Osteocyte (in vitro differentiated cells): ENCODE measurements around the gene CWC15. TPM values are rescaled to one million over a fixed set of nuclear protein-coding genes. Genes with fewer than 3 reads are reported as not detected.

ENCODE experiments used
- DNase-seq: peaks from one replicate; pipeline ENCODE4 v3.0.0; 2021; ENCODE audit warnings: mixed read lengths; ENCODE audit not compliant: unreplicated experiment; ENCODE audit errors: extremely low spot score
- H3K27ac Mint-ChIP-seq: one replicate; pipeline ENCODE4 v1.8.0; 2021; ENCODE audit warnings: mild to moderate bottlenecking, mixed read lengths; ENCODE audit not compliant: unreplicated experiment
- H3K27me3 Mint-ChIP-seq: one replicate; pipeline ENCODE4 v1.8.0; 2021; ENCODE audit warnings: mixed read lengths; ENCODE audit not compliant: unreplicated experiment
- H3K36me3 Mint-ChIP-seq: one replicate; pipeline ENCODE4 v1.8.0; 2021; ENCODE audit warnings: mixed read lengths; ENCODE audit not compliant: unreplicated experiment
- H3K4me1 Mint-ChIP-seq: one replicate; pipeline ENCODE4 v1.8.0; 2021; ENCODE audit warnings: mixed read lengths; ENCODE audit not compliant: unreplicated experiment
- H3K4me3 Mint-ChIP-seq: one replicate; pipeline ENCODE4 v1.8.0; 2021; ENCODE audit warnings: mild to moderate bottlenecking, moderate library complexity, mixed read lengths; ENCODE audit not compliant: unreplicated experiment
- H3K9me3 Mint-ChIP-seq: one replicate; pipeline ENCODE4 v1.8.0; 2021; ENCODE audit warnings: mixed read lengths; ENCODE audit not compliant: unreplicated experiment
- total RNA-seq: library from RNA; stranded (reverse); gene quantifications from 2 replicates; pipeline ENCODE4 v1.2.1, GENCODE V29; 2021
- TF ChIP-seq, protein P1 (sequence below): fragments of 200-600 bp; sonication (generic); IDR thresholded peaks from 2 replicates; pipeline ENCODE4 v1.5.0; 2021; ENCODE audit warnings: antibody characterized with exemption, mild to moderate bottlenecking, moderate library complexity

CWC15 gene
- total RNA-seq, 1 donor from 2014 or later, result 58.9 TPM

DNA sequence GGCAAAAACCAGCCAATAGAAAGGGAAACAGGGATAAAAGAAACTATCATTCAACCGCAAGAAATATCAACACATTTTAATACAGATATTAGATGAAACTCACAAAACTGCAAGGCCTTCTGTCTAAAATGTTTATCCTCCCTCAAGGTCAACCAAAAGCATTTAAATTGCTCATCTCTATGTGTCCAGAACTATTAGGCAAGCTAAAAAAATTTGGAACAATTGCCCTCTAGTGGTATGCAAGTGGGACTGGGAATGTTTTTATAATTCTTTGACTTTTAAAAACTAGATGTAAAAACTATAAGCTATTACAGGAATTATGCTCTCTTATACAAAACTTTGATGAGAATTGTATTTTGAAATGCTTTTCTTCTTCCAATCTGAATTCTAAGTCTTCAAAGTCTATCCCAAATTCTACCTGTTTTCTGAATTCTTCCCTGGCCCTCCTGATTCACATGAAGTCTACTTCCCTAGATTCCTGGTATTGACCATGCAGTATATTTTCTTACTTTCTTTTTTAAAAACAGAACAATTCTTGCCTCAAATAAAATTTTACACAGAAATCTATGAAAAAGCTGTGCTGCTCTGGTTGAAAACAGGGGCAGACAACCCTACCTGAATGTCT, 4.9 kb downstream of the CWC15 start:
- peak overlapping the region; percentile 48 for H3K27ac Mint-ChIP-seq
- no peak overlapping the region for H3K4me3 Mint-ChIP-seq
- TF ChIP-seq, protein P1, sequence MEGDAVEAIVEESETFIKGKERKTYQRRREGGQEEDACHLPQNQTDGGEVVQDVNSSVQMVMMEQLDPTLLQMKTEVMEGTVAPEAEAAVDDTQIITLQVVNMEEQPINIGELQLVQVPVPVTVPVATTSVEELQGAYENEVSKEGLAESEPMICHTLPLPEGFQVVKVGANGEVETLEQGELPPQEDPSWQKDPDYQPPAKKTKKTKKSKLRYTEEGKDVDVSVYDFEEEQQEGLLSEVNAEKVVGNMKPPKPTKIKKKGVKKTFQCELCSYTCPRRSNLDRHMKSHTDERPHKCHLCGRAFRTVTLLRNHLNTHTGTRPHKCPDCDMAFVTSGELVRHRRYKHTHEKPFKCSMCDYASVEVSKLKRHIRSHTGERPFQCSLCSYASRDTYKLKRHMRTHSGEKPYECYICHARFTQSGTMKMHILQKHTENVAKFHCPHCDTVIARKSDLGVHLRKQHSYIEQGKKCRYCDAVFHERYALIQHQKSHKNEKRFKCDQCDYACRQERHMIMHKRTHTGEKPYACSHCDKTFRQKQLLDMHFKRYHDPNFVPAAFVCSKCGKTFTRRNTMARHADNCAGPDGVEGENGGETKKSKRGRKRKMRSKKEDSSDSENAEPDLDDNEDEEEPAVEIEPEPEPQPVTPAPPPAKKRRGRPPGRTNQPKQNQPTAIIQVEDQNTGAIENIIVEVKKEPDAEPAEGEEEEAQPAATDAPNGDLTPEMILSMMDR, result peak; percentile 74
- DNase-seq, result no peak
- peaks cover 25% of the 10 kb centered on the region for H3K4me1 Mint-ChIP-seq
- peaks cover 53% of the 10 kb centered on the region for H3K36me3 Mint-ChIP-seq
- no peaks in the 10 kb centered on the region for H3K27me3 Mint-ChIP-seq
- H3K9me3 Mint-ChIP-seq, result no peaks in the 10 kb centered on the region

DNA sequence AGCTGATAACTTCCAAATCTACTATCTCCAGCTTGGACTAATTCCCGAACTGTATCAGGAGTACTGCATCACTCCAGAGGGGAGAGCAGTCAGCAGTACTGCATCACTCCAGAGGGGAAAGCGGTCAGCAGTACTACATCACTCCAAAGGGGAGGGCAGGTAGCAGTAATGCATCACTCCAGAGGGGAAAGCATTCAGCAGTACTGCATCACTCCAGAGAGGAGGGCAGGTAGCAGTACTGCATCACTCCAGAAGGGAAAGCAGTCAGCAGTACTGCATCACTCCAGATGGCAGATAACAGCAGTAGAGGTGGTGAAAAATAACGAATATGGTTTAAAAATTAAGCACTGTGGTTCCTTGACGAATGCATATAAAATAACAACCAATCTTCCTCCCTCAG, 8.4 kb downstream of the CWC15 start:
- no peak overlapping the region for H3K4me3 Mint-ChIP-seq
- no peak overlapping the region for H3K27ac Mint-ChIP-seq
- H3K9me3 Mint-ChIP-seq, result no peaks in the 10 kb centered on the region
- DNase-seq, result no peak
- TF ChIP-seq, protein P1, result no peak
- peaks cover 10% of the 10 kb centered on the region for H3K4me1 Mint-ChIP-seq
- no peaks in the 10 kb centered on the region for H3K27me3 Mint-ChIP-seq
- peaks cover 53% of the 10 kb centered on the region for H3K36me3 Mint-ChIP-seq

DNA sequence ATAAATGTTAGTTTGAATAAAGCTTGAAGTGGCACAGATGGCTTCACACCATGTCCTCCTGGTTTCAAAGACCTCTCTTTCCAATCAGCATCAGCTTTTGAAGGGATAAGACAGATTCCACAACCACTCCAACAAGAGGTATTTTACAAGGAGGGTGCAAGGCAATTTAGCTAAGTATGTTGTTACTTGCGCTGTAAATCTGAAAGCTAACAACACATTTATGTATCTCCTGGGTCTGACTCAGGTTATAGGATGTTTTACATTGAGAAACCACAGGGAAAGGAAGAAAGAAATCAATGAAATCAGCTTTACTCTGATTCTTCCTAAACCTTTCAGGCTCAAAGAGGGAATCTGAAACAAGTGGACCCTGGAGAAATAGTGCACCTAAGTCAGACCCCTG, 12.1 kb downstream of the CWC15 start:
- H3K27ac Mint-ChIP-seq, result no peak overlapping the region
- no peak for DNase-seq
- H3K4me1 Mint-ChIP-seq, result peaks cover 6% of the 10 kb centered on the region
- TF ChIP-seq, protein P1, result no peak
- no peaks in the 10 kb centered on the region for H3K27me3 Mint-ChIP-seq
- no peak overlapping the region for H3K4me3 Mint-ChIP-seq
- peaks cover 42% of the 10 kb centered on the region for H3K36me3 Mint-ChIP-seq
- H3K9me3 Mint-ChIP-seq, result no peaks in the 10 kb centered on the region

DNA sequence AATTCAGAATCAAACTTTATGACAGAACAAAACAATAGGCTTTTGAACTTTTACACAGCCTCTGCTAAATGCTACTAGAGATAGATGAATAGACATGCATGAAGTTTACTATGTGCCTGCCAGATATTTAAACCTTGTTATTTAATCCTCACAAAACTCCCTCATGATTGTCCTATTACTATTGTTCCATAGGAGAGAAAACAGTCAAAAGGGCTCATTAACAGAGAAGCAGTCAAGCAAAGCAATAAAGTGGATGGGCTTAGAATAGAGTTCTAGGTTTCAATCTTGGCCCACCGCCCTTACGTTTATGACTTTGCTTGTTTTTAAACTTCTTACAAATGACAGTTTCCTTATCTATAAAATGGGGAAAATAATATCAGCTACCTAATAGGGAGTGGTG, 12.9 kb downstream of the CWC15 start:
- Mint-ChIP-seq H3K4me3 (no peak overlapping the region), H3K4me1 (peaks cover 6% of the 10 kb centered on the region), H3K27me3 (no peaks in the 10 kb centered on the region), H3K27ac (no peak overlapping the region), H3K36me3 (peaks cover 34% of the 10 kb centered on the region), H3K9me3 (no peaks in the 10 kb centered on the region)
- TF ChIP-seq, protein P1, result no peak
- DNase-seq, result no peak

DNA sequence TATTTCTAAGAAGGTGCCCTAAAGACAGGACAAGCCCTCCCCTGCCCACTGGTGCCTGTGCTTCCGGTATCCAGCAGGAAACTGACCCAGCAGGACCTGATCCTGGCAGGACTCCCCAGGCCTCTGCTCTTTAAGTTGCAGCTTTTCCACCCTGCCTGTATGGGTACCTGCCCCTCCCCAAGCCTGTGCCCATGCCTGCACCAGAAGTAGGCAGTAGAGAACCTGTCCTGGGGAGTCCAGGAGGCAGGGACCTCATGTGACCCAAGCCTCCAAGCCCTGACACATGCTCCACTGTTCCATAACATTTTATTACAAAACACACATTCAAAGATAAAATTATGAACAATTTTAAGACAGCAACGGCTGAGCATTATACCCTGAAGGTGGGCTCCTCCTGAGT, 14.2 kb downstream of the CWC15 start:
- Mint-ChIP-seq H3K36me3 (peaks cover 23% of the 10 kb centered on the region), H3K9me3 (no peaks in the 10 kb centered on the region), H3K4me1 (peaks cover 6% of the 10 kb centered on the region), H3K4me3 (no peak overlapping the region), H3K27me3 (no peaks in the 10 kb centered on the region), H3K27ac (no peak overlapping the region)
- DNase-seq, result no peak
- TF ChIP-seq, protein P1, result no peak
